Cardiac muscle cell (in vitro differentiated cells and primary cell): ENCODE results near the gene ARHGAP10. TPM values are rescaled to one million over a fixed set of nuclear protein-coding genes. Genes with fewer than 3 reads are reported as not detected.

Source experiments
- DNase-seq, 2 donors: peaks; one replicate each; pipeline versions ENCODE4 v3.0.0 to v3.0.0-alpha.2; 2010 to 2017; ENCODE audit warnings: low read depth in 1 of 2, low spot score in 1 of 2
- H3K27ac ChIP-seq: fragments of 200-600 bp; sonication (generic); 2 replicates; pipeline ENCODE4 v1.5.1; 2016
- H3K27me3 ChIP-seq: fragments of 200-600 bp; sonication (generic); 2 replicates; pipeline ENCODE4 v1.6.0; 2016; ENCODE audit warnings: control low read depth
- H3K36me3 ChIP-seq: fragments of 200-600 bp; sonication (generic); 2 replicates; pipeline ENCODE4 v1.5.1; 2016; ENCODE audit warnings: control low read depth
- H3K4me1 ChIP-seq: fragments of 200-600 bp; sonication (generic); 2 replicates; pipeline ENCODE4 v1.8.1; 2017; ENCODE audit warnings: low read depth, mild to moderate bottlenecking, mixed run types
- H3K4me3 ChIP-seq: fragments of 200-600 bp; sonication (generic); 2 replicates; pipeline ENCODE4 v1.5.1; 2016; ENCODE audit warnings: mild to moderate bottlenecking
- H3K9me3 ChIP-seq: fragments of 200-600 bp; sonication (generic); 2 replicates; pipeline ENCODE4 v1.5.1; 2017; ENCODE audit warnings: low read depth, mild to moderate bottlenecking, control low read depth
- CTCF ChIP-seq: IDR thresholded peaks from 2 replicates; pipeline ENCODE4 v1.5.1; 2012; ENCODE audit warnings: low read depth, mild to moderate bottlenecking, low read length
- polyA plus RNA-seq: library from polyadenylated mRNA; unstranded; fragments of >200 nt; fragmentation: Nextera tagmentation; extraction: Ambion mirVana; gene quantifications from 2 replicates; pipeline ENCODE4 v1.2.1, GENCODE V29; 2016
- total RNA-seq: library from RNA; depleted of rRNA; stranded (reverse); fragments of >200 nt; gene quantifications from 2 replicates; pipeline ENCODE4 v1.2.3, GENCODE V29; 2016

The ARHGAP10 gene
- total and polyA plus RNA-seq, 2 experiments from 2014 or later: 12.1 to 15.0 TPM

GRCh38 chr4:147924604-147925412 lies 192.9 kb downstream of the ARHGAP10 start:
- no peaks in the 10 kb centered on the region for H3K27me3 ChIP-seq
- no peaks in the 10 kb centered on the region for H3K9me3 ChIP-seq
- H3K4me1 ChIP-seq: no peaks in the 10 kb centered on the region
- no peak overlapping the region for H3K27ac ChIP-seq
- peak; percentile 39 to 55 for DNase-seq
- H3K4me3 ChIP-seq: no peak overlapping the region
- H3K36me3 ChIP-seq: no peaks in the 10 kb centered on the region
- TF ChIP-seq CTCF: peak; percentile 62

DNA sequence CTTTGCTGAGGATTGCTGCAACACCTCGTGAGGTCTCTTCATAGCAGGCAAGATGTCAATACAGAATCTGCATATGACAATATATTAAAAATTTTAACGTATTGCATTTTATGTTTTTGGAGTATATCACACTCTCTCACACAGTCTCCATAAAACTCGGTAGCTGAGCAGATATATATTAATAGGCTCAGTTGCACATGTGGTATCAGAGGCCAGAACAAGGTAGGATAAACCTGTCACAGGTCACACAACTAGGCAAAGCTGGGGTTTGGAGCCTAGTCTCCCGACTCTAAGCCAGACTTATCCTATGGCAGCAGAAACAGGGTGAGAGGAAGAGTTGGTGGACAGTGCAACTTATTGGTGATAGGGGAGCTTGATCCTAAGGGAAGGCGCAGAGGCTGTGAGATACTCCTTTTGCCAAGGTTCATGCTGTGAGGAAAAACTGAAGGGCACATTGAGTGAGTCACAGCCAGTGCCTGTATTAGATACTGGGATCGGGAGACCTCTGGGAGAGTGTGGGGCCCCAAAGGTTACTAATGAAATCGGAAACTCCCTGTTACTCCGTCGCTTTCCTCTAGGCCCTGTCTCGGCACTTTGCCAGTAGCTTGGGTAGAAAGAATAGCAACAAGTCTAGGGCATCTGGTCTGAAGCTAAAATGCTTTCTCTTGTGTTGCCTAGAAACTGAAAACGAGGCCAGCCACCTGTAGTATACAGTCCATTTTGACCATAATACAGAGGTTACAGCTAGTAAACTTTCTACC lies 195.7 kb downstream of the ARHGAP10 start:
- no peak overlapping the region for H3K27ac ChIP-seq

GRCh38 chr4:147928400-147928799 lies 196.5 kb downstream of the ARHGAP10 start:
- Histone ChIP-seq H3K9me3 (no peaks in the 10 kb centered on the region), H3K27me3 (no peaks in the 10 kb centered on the region), H3K4me1 (no peaks in the 10 kb centered on the region), H3K36me3 (no peaks in the 10 kb centered on the region), H3K4me3 (no peak overlapping the region), H3K27ac (no peak overlapping the region)
- TF ChIP-seq CTCF: no peak
- DNase-seq: no peak

More for the DNA sequence above, 195.7 kb downstream of the ARHGAP10 start:
- TF ChIP-seq CTCF: no peak
- Histone ChIP-seq H3K9me3 (no peaks in the 10 kb centered on the region), H3K36me3 (no peaks in the 10 kb centered on the region), H3K4me1 (no peaks in the 10 kb centered on the region), H3K27me3 (no peaks in the 10 kb centered on the region), H3K4me3 (no peak overlapping the region)
- no peak for DNase-seq

DNA sequence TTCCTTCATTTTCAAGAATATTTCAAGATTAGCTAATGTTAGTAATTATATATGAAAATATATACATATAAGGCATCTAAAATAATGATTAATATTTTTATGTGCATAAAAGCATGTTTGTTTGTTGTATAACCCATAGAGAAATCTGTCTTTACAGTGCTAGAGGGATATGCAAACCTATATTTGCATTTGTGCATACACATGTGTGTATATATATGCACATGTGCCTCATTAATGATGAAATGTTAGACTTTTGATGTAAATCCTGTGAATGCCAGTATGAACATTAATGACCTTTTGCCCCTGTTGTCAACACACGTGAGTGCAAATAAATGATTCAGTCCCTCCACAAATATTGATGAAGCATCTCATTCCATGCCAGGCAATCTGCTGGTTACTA lies 197.9 kb downstream of the ARHGAP10 start:
- Histone ChIP-seq H3K36me3 (no peaks in the 10 kb centered on the region), H3K9me3 (no peaks in the 10 kb centered on the region), H3K4me3 (no peak overlapping the region), H3K4me1 (no peaks in the 10 kb centered on the region), H3K27me3 (no peaks in the 10 kb centered on the region), H3K27ac (no peak overlapping the region)
- no peak for TF ChIP-seq CTCF
- no peak for DNase-seq

GRCh38 chr4:147933316-147933715 lies 201.4 kb downstream of the ARHGAP10 start:
- no peaks in the 10 kb centered on the region for H3K27me3 ChIP-seq
- no peak overlapping the region for H3K4me3 ChIP-seq
- no peak for DNase-seq
- H3K36me3 ChIP-seq: no peaks in the 10 kb centered on the region
- H3K9me3 ChIP-seq: no peaks in the 10 kb centered on the region
- H3K27ac ChIP-seq: no peak overlapping the region
- TF ChIP-seq CTCF: no peak
- no peaks in the 10 kb centered on the region for H3K4me1 ChIP-seq
